Type B pancreatic cell (in vitro differentiated cells): ENCODE measurements around the gene CTBP2. TPM values are rescaled to one million over a fixed set of nuclear protein-coding genes. Genes with fewer than 3 reads are reported as not detected.

Source experiments
- DNase-seq: peaks from one replicate; pipeline ENCODE4 v3.0.0; 2021; ENCODE audit warnings: mixed read lengths; ENCODE audit not compliant: unreplicated experiment; ENCODE audit errors: extremely low spot score
- H3K27ac Mint-ChIP-seq: 2 replicates; pipeline ENCODE4 v1.8.0; 2021; ENCODE audit warnings: mild to moderate bottlenecking, mixed read lengths
- H3K27me3 Mint-ChIP-seq: 2 replicates; pipeline ENCODE4 v1.8.0; 2021; ENCODE audit warnings: mixed read lengths
- H3K36me3 Mint-ChIP-seq: 2 replicates; pipeline ENCODE4 v1.8.0; 2021; ENCODE audit warnings: mixed read lengths
- H3K4me1 Mint-ChIP-seq: one replicate; pipeline ENCODE4 v1.8.0; 2021; ENCODE audit warnings: mixed read lengths; ENCODE audit not compliant: unreplicated experiment
- H3K4me3 Mint-ChIP-seq: 2 replicates; pipeline ENCODE4 v1.8.0; 2021; ENCODE audit warnings: mild to moderate bottlenecking, mixed read lengths
- H3K9me3 Mint-ChIP-seq: 2 replicates; pipeline ENCODE4 v1.8.0; 2021; ENCODE audit warnings: mixed read lengths
- total RNA-seq: library from RNA; stranded (reverse); gene quantifications from 2 replicates; pipeline ENCODE4 v1.2.1, GENCODE V29; 2021; ENCODE audit warnings: low replicate concordance
- TF ChIP-seq, protein P1 (sequence below): fragments of 200-600 bp; sonication (generic); conservative IDR thresholded peaks from 2 replicates; pipeline ENCODE4 v1.5.0; 2021; ENCODE audit warnings: antibody characterized with exemption, mild to moderate bottlenecking

CTBP2 gene
- total RNA-seq, 1 donor from 2014 or later: 113 TPM

DNA sequence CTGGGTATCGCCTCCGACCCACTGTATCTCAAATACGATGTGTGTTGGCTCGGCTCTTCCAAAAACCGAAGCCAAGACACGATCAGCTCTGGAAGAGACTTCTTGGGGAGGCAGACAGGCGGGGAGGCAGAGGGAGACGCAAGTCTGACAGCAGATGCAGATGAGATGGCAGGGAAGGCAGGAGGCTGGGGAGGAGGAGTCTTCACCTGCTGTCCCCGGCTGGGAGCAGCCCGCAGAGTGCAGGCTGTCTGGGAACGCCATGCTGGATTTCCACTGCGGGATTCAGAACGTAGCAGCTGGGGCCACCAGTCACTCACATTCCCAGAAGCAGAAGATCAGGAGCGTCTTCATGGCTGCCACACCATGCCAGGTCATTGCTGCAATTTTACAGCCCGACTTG is 29.4 kb downstream of the CTBP2 start:
- H3K27me3 Mint-ChIP-seq: no peaks in the 10 kb centered on the region
- H3K27ac Mint-ChIP-seq: no peak overlapping the region
- peaks cover 33% of the 10 kb centered on the region for H3K4me1 Mint-ChIP-seq
- TF ChIP-seq, protein P1, sequence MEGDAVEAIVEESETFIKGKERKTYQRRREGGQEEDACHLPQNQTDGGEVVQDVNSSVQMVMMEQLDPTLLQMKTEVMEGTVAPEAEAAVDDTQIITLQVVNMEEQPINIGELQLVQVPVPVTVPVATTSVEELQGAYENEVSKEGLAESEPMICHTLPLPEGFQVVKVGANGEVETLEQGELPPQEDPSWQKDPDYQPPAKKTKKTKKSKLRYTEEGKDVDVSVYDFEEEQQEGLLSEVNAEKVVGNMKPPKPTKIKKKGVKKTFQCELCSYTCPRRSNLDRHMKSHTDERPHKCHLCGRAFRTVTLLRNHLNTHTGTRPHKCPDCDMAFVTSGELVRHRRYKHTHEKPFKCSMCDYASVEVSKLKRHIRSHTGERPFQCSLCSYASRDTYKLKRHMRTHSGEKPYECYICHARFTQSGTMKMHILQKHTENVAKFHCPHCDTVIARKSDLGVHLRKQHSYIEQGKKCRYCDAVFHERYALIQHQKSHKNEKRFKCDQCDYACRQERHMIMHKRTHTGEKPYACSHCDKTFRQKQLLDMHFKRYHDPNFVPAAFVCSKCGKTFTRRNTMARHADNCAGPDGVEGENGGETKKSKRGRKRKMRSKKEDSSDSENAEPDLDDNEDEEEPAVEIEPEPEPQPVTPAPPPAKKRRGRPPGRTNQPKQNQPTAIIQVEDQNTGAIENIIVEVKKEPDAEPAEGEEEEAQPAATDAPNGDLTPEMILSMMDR: no peak
- H3K36me3 Mint-ChIP-seq: peaks cover 50% of the 10 kb centered on the region
- H3K4me3 Mint-ChIP-seq: no peak overlapping the region
- no peak for DNase-seq
- no peaks in the 10 kb centered on the region for H3K9me3 Mint-ChIP-seq

DNA sequence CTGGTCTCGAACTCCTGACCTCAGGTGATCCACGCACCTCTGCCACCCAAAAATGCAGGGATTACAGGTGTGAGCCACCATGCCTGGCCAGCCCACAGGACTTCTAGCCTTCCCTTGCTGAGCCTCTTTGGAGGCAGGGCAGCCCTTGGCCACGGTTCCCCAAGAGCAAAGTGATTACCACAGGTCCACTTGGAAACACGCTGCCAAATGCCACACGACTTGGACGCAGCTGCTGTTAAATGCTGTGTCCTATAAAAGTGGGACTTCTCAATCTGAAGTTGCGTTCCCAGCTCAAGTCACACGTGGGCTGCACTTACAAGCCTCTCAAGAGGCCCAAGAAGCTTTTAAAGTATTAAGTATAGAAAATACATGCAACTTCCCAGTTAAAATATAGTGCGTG is 30.1 kb downstream of the CTBP2 start:
- DNase-seq: no peak
- H3K4me1 Mint-ChIP-seq: peaks cover 34% of the 10 kb centered on the region
- no peaks in the 10 kb centered on the region for H3K27me3 Mint-ChIP-seq
- TF ChIP-seq, protein P1: no peak
- peaks cover 55% of the 10 kb centered on the region for H3K36me3 Mint-ChIP-seq
- no peaks in the 10 kb centered on the region for H3K9me3 Mint-ChIP-seq
- H3K27ac Mint-ChIP-seq: no peak overlapping the region
- H3K4me3 Mint-ChIP-seq: no peak overlapping the region

DNA sequence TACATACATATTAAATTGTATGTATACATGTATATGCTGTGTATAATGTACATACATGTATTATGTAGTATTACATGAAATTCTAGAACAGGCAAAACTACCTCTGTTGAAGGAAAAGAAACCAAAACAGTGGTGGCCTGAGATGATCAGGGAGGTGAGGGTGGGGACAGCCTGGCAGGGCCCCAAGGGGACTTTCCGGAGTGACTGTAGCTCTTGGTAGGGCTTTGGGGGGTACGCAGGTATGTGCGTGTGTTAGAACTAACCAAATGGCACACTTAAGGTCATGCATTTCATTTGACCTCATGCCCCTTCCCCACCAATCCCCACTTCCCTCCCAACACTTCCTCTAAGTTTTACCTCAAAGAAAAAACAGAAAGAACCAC is 31.3 kb downstream of the CTBP2 start:
- DNase-seq: no peak
- TF ChIP-seq, protein P1: no peak
- no peaks in the 10 kb centered on the region for H3K9me3 Mint-ChIP-seq
- H3K4me3 Mint-ChIP-seq: no peak overlapping the region
- peaks cover 39% of the 10 kb centered on the region for H3K4me1 Mint-ChIP-seq
- H3K36me3 Mint-ChIP-seq: peaks cover 61% of the 10 kb centered on the region
- no peak overlapping the region for H3K27ac Mint-ChIP-seq
- H3K27me3 Mint-ChIP-seq: no peaks in the 10 kb centered on the region

DNA sequence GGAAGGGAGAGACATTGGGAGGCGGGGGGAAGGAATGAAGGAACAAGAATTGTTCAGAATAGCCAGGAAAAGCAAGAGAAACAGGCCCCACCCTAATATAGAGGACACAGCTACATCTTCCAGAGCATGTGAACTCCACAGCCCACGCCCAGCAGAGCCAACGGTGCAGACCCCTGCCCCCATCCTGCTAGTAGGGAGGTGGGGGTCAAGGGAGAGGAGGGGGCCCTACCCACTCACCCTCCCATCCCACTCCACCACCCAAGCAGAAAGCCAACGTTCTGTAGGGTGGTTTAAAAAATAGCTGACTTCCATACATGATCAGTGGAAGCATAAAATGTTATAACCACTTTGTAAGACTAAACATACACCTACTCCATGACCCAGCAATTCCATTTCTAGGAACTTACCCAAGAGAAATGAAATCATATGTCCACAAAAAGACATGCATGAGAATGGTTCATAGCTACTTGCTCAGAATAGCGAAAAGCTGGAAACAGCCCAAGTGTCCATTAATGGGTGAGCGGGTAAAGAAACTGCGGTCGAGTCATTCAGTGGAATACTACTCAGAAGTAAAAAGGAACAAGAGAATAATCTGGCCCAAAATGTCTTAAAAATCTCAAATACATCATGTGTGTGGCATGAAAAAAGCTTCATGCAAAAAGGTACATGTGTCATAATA is 31.8 kb downstream of the CTBP2 start:
- peaks cover 56% of the 10 kb centered on the region for H3K36me3 Mint-ChIP-seq
- no peaks in the 10 kb centered on the region for H3K9me3 Mint-ChIP-seq
- peaks cover 39% of the 10 kb centered on the region for H3K4me1 Mint-ChIP-seq
- H3K27me3 Mint-ChIP-seq: no peaks in the 10 kb centered on the region
- peak overlapping the region; percentile 56 for H3K27ac Mint-ChIP-seq
- no peak for DNase-seq
- H3K4me3 Mint-ChIP-seq: no peak overlapping the region
- TF ChIP-seq, protein P1: no peak

DNA sequence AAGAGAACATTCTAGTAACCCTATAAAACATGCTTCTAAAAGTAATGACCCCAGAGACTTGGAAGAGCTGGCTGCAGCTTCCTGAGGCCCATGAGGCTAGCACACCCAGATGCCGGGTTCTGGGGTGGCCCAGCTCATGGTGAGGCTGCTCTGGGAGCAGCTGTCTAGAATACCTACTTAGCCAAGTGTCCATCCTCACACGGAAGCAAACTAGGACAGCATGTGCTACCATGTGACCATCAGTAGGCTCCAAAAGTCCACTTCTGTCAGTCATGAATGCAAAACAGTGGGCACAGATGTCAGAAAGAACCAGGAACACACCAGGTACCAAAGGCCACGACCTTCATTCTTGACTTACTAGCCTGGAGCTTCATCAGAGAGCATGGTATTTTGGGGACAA is 32.4 kb downstream of the CTBP2 start:
- Mint-ChIP-seq H3K27ac (peak overlapping the region; percentile 56), H3K4me1 (peaks cover 40% of the 10 kb centered on the region), H3K27me3 (no peaks in the 10 kb centered on the region), H3K36me3 (peaks cover 52% of the 10 kb centered on the region), H3K4me3 (no peak overlapping the region), H3K9me3 (no peaks in the 10 kb centered on the region)
- no peak for DNase-seq
- TF ChIP-seq, protein P1: no peak
